AG20443 (cell line): ENCODE results near the gene ZDHHC11B.

ENCODE experiments used
- DNase-seq: peaks from one replicate; pipeline ENCODE4 v3.0.0; 2012; ENCODE audit warnings: low spot score, mixed read lengths

The ZDHHC11B gene

GRCh38 chr5:660491-661030 lies 124.0 kb downstream of the ZDHHC11B start:
- DNase-seq, result no peak
